Activated CD8-positive, alpha-beta memory T cell treated with anti-CD3 and anti-CD28 coated beads, Interleukin-2, amount 50 U/mL, for 24 hours (primary cell): ENCODE results near the gene RBM20.

ENCODE experiments used
- DNase-seq: peaks from one replicate; pipeline ENCODE4 v3.0.0-alpha.2; 2020; ENCODE audit errors: extremely low read depth

The RBM20 gene

DNA sequence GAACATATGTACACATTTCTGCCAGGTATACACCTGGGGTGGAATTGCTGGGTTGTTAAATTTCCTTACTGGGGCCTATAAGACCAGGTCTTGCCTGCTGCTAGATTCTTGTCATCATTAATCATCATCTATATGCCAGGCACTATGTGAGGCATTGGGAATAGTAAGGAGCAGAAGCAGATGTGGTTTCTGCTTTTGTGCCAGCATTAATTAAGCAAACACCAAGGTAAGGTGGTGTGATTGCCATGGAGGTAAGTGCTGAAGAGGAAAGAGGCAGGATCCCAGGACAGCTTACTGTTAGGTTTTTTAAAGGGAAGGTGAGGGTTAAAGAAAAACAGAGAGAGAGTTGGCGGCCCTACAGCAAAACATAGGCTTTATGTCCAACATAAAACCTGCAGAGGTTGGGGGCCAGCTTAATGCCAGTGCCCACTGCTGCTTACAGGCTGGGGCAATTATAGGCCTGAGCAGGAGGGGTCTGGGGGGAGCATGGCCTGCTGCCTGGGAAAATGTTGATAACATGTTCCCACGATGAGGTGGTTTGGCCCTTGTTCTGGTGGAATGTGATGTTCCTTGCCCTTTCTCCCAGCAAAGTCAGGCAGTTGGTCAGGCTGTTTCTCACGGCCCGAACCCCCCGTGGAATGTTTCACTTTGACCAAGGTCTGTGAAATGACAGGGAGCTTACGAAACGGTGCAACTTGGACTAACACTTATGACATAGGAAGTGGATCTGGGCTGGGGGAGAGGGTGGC is 93.9 kb downstream of the RBM20 start:
- DNase-seq = no peak

DNA sequence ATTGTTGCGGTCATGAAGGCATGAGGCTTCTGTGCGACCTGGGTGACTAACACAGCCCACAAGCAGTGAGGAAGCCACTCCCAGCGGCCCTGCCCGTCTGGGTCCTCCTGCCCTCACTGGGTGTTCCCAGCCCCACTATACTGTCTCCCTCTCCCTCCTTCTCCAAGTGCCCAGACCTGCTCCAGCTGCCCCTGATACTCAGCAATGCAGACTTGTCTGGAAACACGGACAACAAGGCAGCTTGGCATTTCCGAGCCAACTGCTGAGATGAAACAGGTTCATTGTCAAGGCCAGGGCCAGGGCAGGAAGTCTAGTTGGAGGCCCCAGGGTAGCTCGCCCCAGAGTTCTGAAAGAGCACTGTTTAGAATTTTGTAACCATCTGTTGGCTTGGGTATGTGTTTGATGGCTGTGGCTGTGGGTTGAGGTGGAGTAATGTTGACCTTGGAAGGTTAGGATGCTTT is 95.7 kb downstream of the RBM20 start:
- no peak for DNase-seq

DNA sequence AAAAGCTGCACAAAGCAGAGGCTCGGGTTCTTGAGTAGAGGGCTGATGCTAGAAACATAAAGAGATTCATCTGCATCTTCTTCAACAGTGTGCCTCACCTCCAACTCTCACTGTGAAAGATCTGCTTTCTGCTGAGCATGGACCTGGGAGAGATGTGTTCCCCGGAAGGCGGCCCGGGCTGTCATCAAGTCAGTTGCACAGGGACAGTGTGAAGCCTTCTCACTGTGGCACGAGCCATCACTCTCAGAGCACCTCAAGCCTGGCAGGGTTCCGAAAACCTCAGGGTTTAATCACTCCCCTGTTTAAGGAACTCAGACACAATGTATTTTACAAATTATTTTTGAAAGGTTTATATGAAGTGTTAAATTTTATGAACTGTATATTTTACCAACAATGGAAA is 98.7 kb downstream of the RBM20 start:
- no peak for DNase-seq

DNA sequence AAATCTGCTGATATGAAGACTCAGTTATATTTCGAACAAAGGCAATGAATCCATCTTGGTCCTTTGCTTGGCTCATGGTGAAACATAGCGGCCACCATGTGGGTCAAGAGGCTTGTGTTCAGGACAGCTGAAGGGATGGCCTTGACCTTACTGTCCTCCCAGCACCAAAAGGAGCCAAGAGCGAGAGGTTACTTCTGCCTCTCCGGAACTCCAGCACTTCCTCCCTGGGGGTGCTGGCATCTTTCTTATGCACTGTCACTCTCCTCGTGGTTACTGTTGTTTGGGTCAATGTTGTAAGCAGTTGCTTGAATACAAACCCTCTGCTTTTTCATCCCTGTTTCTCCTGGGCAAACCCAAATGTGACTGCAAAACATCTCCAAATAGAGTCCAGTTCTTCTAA is 100.6 kb downstream of the RBM20 start:
- no peak for DNase-seq

DNA sequence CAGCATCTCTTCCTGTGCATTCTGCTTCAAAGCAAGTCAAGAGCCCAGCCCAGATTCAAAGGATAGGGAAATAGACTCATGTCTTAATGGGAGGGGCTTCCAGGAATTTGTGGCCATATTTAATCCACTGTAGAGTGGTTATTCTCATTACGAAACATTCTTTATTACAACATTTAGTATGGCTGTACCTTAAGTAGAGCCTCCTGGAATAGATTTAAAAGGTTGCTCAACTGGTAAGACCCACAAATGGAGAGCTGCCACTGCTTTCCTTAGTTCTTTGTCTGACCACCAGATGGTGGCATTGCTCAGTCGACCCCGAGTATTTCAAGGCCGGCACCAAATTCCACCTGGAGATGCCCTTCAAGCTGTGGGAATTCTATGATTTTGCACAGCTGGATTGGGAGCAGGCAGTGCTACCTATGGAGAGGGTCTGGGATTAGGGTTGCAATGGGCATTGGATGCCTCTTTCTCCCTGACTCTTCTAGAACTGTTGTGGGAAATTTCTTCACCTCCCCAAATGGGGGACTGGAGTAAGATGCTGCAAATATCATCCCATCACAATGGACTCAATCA is 102.2 kb downstream of the RBM20 start:
- no peak for DNase-seq

DNA sequence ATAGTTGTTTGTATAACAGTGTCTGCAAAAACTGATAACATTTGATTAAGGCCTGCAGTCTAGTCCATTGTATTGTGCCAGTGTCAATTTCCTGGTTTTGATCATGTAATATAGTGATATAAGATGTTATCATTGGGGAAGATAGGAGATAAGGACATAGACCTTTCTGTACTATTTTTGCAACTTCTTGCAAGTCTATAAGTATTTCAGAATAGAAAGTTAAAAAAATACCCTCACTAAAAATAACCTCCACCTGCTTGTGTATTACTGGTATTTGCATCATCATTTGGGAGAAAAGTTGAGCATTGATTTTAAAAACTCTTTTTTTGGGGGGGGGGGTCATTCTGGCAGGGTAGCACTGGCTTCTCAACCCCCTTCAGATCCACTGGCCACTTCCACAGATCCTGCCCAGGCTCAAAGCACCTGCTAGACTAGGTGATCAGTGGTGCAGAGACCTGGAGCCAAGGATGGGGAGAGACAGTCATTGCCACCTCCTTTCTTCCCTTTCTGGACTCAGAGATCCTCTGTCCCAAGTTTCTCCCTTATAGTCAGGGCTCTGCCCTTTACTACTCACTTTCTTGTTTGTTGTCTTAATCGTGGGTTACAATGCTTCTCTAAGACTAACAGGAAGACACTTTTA is 103.0 kb downstream of the RBM20 start:
- no peak for DNase-seq

- no peak for DNase-seq
Observed at GRCh38 chr10:110747609-110748464, 103.7 kb downstream of the RBM20 start.

- DNase-seq = no peak
Observed at GRCh38 chr10:110748970-110749369, 104.8 kb downstream of the RBM20 start.

DNA sequence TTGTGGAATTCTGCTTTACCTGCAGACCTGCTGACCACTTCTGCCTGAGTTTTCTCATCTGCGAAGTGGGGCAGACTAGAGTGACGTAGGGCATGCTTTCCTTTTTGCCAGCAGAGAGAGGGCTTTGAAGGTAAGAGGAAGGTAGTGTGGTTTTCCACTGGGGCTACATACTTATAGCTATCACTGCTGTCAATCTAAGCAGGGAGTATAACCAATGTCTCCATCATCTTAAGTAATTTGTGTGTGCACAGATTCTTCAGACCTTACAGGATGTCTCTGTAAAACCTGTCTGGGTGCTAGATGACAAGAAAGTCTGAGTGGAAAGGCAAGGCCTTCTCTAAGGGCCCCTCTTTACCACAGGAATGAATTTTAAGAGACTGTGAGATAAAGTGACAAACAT is 106.8 kb downstream of the RBM20 start:
- no peak for DNase-seq

GRCh38 chr10:110751850-110752249 is 107.7 kb downstream of the RBM20 start:
- DNase-seq = no peak

DNA sequence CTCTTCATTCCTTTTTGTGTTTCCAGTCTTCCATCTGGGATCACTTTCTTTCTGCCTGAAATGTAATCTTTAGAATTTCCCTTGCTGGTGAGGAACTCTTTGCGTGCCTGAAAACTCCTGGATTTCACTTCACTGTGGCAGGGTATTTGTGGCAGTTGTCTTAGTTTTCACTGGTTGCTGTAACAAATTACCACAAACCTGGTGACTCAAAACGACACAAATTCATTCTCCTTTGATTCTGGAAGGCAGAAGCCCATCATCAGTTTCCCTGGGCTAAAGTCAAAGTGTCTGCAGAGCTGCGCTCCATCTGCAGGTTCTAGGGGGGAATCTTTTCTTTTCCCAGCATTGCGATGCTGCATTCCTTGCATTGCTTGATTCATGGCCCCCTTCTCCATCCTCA is 109.3 kb downstream of the RBM20 start:
- DNase-seq = no peak

GRCh38 chr10:110754375-110755105 is 110.4 kb downstream of the RBM20 start:
- no peak for DNase-seq

- DNase-seq = no peak
Observed at GRCh38 chr10:110755781-110756180, 111.6 kb downstream of the RBM20 start.

DNA sequence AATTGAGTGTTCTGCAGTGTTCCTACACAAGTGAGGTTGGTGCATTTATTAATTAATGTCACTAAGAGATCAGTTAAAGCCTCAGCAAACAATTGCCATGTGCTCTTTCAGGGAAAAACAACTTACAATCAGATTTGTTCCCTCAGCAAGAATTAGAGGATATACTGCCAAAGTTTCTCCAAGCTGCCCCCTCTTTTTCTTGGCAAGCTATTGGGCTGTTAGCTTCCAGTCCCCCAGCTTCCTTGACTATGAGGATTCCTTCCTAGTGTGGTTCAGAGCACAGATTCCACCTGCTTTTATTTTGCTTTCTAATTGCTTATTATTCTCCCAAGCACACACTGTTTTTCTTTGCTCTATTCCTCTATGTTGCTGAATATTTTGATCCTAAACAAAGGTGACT is 112.7 kb downstream of the RBM20 start:
- no peak for DNase-seq

DNA sequence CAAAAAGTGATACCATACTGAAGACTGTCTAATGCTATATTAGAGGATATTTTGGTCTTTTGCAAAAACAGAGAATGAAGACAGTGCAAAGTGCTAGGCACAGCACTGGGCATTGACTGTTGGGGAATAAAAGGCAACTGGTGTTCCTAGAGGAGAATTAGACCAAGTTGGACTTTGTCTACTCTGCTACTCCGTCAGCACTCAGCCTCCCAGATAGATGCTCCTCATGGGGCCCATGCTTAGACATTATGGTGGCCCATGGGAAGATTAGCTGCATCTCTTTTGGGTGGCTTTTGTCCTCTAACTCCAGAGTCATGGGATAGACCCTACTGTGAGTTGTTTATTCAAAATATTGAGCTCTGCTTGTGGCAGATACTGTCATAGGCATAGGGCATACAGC is 113.5 kb downstream of the RBM20 start:
- no peak for DNase-seq

- DNase-seq = no peak
Observed at GRCh38 chr10:110758128-110758765, 114.1 kb downstream of the RBM20 start.

GRCh38 chr10:110758898-110759297 is 114.8 kb downstream of the RBM20 start:
- no peak for DNase-seq

- no peak for DNase-seq
Observed at GRCh38 chr10:110759523-110759922, 115.4 kb downstream of the RBM20 start.

DNA sequence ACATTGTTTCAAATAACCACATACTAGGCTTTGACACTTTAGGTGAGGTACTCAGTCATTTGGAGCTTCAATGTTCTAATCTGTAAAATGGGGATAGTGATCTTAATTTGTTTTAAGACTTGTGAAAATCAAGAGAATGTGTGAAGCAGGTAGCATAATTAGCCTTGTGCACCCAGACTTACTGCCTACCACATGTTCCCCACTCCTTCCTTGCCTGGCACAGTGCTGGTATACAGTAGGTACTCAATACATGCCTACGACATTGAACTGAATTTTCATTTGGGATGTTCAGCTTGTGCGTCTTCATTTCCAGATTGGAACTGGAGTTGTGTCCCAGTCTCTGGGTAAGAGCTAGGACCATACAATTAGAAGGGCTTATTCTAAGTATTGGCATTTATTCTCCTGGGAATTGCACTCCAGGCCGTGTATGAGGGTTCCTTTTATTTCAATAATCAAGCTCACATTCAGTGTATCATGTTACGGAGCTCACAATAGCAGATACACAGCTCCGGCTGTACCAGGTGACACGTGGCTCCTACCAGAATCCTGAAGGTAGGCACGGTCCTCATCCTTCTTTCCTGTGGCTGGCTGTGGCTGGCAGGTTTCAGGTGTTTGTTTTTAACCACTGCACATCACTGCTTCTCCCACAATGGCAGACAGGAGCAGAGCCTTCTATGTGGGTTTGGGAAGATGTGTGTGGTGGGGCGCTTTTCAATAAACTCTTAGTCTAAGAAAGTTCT is 118.1 kb downstream of the RBM20 start:
- no peak for DNase-seq

- no peak for DNase-seq
Observed at GRCh38 chr10:110762849-110763211, 118.7 kb downstream of the RBM20 start.
